Spinal cord (tissue), 10 donors: Measurements from ENCODE around the gene QSOX1. TPM values are rescaled to one million over a fixed set of nuclear protein-coding genes. Genes with fewer than 3 reads are reported as not detected.
A peak's percentile ranks its signal among the peaks of the same experiment; 100 is the strongest.

Experiments
- DNase-seq, 6 donors: peaks; one replicate each; pipeline versions ENCODE4 v3.0.0 to v3.0.0-alpha.2; 2013 to 2015; ENCODE audit warnings: low spot score in 6 of 6, low read depth in 4 of 6
- H3K27ac ChIP-seq: one replicate; pipeline ENCODE4 v1.5.1; 2013; ENCODE audit warnings: low read depth, low read length, control low read depth
- H3K27me3 ChIP-seq: one replicate; pipeline ENCODE4 v1.6.1; 2013; ENCODE audit warnings: low read length; ENCODE audit not compliant: control insufficient read depth, insufficient read depth
- H3K36me3 ChIP-seq: one replicate; pipeline ENCODE4 v1.6.1; 2013; ENCODE audit warnings: low read length; ENCODE audit not compliant: control insufficient read depth, insufficient read depth
- H3K4me1 ChIP-seq: one replicate; pipeline ENCODE4 v1.6.1; 2013; ENCODE audit warnings: low read length; ENCODE audit not compliant: control insufficient read depth, insufficient read depth
- H3K4me3 ChIP-seq: one replicate; pipeline ENCODE4 v1.5.1; 2013; ENCODE audit warnings: low read depth, low read length, control low read depth
- H3K9me3 ChIP-seq: one replicate; pipeline ENCODE4 v1.6.1; 2013; ENCODE audit warnings: low read length; ENCODE audit not compliant: control insufficient read depth, insufficient read depth
- WGBS: methylation state at CpG from one replicate; pipeline ENCODE4 v1.1.5; 2013; ENCODE audit warnings: missing lambda C conversion rate; ENCODE audit not compliant: insufficient coverage; 5-methylcytosine and 5-hydroxymethylcytosine counted together
- polyA plus RNA-seq, 2 donors: library from polyadenylated mRNA; unstranded; fragments of 120-200 nt; gene quantifications; one replicate each; pipeline ENCODE4 v1.2.1, GENCODE V29; 2013; ENCODE audit not compliant: insufficient read length in 2 of 2
- total RNA-seq, 2 donors: library from RNA; depleted of rRNA in 1 of 2; stranded (reverse); fragments of 120-200 nt in 1 of 2; fragments of >200 nt in 1 of 2; gene quantifications; one replicate each; pipeline versions ENCODE4 v1.2.3 to v1.2.4, GENCODE V29; 2013 to 2014
- donor health status: healthy.

Gene QSOX1
- total and polyA plus RNA-seq, 4 donors, result 25.0 to 46.5 (median 32.7) TPM

DNA sequence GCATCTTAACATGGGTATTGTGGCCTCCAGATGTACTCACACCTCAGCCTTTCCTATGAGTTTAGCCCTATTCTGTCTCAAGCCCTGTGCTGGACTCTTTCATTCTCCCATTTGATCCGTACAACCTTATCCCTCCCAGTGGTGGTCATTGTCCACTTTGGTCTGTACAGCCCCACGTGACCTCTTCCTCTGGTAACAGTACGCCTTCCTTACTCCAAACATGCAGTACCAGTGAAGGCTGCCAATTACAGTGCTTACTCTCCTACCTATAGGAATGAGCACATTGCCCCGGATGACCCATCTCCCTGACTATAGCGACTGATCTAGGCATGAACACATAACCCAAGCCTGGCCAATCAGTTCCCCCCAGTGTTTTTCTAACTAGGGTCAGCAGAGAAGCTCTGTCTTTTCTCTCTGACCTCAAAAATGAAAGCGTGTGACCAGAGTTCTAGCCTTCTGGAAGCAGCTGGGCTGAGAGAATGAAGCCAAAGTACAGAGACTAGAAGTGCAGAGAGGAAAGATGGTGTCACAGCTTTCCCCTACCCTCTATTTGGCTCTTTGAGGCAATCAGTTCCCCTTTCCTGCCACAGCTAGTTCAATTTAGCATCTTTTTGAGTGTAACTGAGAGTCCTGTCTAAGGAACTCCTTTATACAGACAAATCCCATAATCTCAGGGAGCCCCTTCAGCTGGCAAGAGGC, 9.9 kb upstream of the QSOX1 start:
- no peaks in the 10 kb centered on the region for H3K9me3 ChIP-seq
- H3K4me3 ChIP-seq, result no peak overlapping the region
- no peaks in the 10 kb centered on the region for H3K36me3 ChIP-seq
- WGBS, result 63% methylated on average over 5 of the region's 6 CpGs
- no peak for DNase-seq
- H3K27ac ChIP-seq, result no peak overlapping the region
- no peaks in the 10 kb centered on the region for H3K27me3 ChIP-seq
- no peaks in the 10 kb centered on the region for H3K4me1 ChIP-seq

GRCh38 chr1:180145446-180145845, 9.2 kb upstream of the QSOX1 start:
- DNase-seq, result no peak
- H3K9me3 ChIP-seq, result no peaks in the 10 kb centered on the region
- no peak overlapping the region for H3K27ac ChIP-seq
- H3K4me3 ChIP-seq, result no peak overlapping the region
- WGBS, result no CpG with 5 or more reads among the region's 3 CpGs
- no peaks in the 10 kb centered on the region for H3K36me3 ChIP-seq
- no peaks in the 10 kb centered on the region for H3K27me3 ChIP-seq
- no peaks in the 10 kb centered on the region for H3K4me1 ChIP-seq

DNA sequence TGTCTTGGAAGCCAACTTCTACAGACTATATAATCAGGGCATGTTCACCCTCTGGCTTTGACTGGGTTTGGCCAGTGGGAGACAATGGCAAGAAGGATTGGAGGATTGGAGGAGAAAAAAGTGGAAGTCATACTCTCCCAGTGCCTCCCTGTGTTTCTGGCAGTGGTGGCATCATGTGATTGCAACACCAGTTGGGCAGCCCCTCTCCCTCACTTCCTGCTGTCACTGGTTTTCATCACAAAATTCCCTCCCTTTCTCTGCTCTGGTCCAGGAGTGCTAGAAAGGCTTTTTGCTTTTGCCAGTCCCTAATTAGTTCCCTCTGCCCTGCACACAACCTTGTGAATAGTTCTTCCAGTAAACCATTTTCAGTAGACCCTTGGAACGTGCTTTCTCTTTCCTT, 3.7 kb upstream of the QSOX1 start:
- Histone ChIP-seq H3K36me3 (no peaks in the 10 kb centered on the region), H3K9me3 (no peaks in the 10 kb centered on the region), H3K4me1 (peaks cover 12% of the 10 kb centered on the region), H3K27me3 (peaks cover 3% of the 10 kb centered on the region), H3K27ac (no peak overlapping the region), H3K4me3 (no peak overlapping the region)
- whole genome bisulfite sequencing, result no CpG with 5 or more reads among the region's 1 CpG
- no peak for DNase-seq

DNA sequence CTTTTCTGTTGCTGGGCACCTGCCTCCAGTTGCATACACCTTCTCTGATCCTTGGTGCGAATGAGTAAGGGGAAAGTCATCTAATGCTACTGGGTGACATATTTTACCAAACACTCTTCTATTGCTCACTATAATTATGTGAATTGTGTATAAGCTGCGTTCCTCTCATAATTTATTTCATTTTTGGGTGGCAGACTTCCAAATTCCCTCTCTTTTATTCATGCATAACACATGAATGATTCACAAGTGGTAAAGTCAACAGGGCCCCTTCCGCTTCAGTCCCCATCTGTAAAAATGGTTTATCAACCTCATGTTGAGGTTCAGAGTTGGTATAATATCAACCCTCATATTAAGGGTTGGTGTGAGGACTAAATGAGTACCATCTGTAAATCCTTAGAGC, 3.2 kb upstream of the QSOX1 start:
- peaks cover 3% of the 10 kb centered on the region for H3K27me3 ChIP-seq
- no peaks in the 10 kb centered on the region for H3K9me3 ChIP-seq
- peaks cover 12% of the 10 kb centered on the region for H3K4me1 ChIP-seq
- H3K27ac ChIP-seq, result no peak overlapping the region
- H3K4me3 ChIP-seq, result no peak overlapping the region
- WGBS, result no CpG with 5 or more reads among the region's 3 CpGs
- H3K36me3 ChIP-seq, result no peaks in the 10 kb centered on the region
- no peak for DNase-seq

GRCh38 chr1:180152588-180152987, 2.1 kb upstream of the QSOX1 start:
- DNase-seq, result no peak
- Histone ChIP-seq H3K27me3 (peaks cover 3% of the 10 kb centered on the region), H3K9me3 (no peaks in the 10 kb centered on the region), H3K4me1 (peaks cover 12% of the 10 kb centered on the region), H3K27ac (no peak overlapping the region), H3K36me3 (no peaks in the 10 kb centered on the region), H3K4me3 (no peak overlapping the region)
- 89% methylated on average over 3 of the region's 6 CpGs for WGBS

DNA sequence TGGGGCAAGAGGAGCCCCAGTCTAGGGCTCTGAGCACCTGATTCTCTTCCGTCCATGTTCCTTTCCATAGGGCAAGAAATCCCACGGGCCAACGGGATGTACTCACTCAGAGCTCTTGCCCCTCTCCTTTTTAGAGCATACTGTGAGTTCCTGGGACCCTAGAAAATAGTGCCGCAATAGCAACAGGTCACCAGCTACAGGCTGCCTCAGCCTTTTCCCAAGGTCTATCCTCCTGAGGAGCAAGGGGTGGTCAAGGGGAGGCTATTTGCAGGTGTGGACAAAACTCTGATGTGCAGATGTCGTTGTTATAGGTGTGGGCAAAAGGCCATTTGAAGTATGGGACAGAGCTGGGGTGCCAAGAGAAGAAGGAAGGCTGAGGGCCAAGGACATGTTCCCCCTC, 1.6 kb upstream of the QSOX1 start:
- peaks cover 3% of the 10 kb centered on the region for H3K27me3 ChIP-seq
- H3K4me1 ChIP-seq, result peaks cover 12% of the 10 kb centered on the region
- H3K36me3 ChIP-seq, result no peaks in the 10 kb centered on the region
- 100% methylated on average over 4 of the region's 5 CpGs for WGBS
- no peak overlapping the region for H3K27ac ChIP-seq
- no peaks in the 10 kb centered on the region for H3K9me3 ChIP-seq
- H3K4me3 ChIP-seq, result no peak overlapping the region
- no peak for DNase-seq

DNA sequence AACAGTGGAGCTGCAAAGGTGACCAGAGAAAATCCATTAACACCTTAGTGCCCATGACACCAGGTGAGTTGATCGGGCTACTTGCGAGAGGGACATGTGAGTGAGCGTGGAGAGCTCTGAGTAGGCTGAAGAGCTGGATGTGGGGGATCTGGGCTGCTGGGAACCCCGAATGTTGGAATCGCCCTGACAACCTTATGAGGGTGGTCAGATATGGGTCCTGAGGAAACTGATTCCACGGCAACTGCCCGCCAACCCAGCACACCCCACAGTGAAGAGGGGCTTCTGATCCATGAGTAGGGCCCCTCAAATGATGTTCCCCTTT, 705 bp upstream of the QSOX1 start:
- WGBS, result 10% methylated on average over 7 of the region's 7 CpGs
- H3K27me3 ChIP-seq, result peaks cover 3% of the 10 kb centered on the region
- no peak for DNase-seq
- H3K9me3 ChIP-seq, result no peaks in the 10 kb centered on the region
- peaks cover 12% of the 10 kb centered on the region for H3K4me1 ChIP-seq
- H3K27ac ChIP-seq, result peak overlapping the region; percentile 78
- H3K4me3 ChIP-seq, result peak overlapping the region; percentile 84
- H3K36me3 ChIP-seq, result no peaks in the 10 kb centered on the region

GRCh38 chr1:180155182-180155682, 563 bp downstream of the QSOX1 start:
- Histone ChIP-seq H3K36me3 (no peaks in the 10 kb centered on the region), H3K4me3 (peak overlapping the region; percentile 55), H3K9me3 (no peaks in the 10 kb centered on the region), H3K4me1 (peaks cover 12% of the 10 kb centered on the region), H3K27me3 (peaks cover 3% of the 10 kb centered on the region), H3K27ac (no peak overlapping the region)
- WGBS, result 1% methylated on average over 27 of the region's 29 CpGs
- DNase-seq, result peak in 2 of 6 donors; percentile 50 to 68

GRCh38 chr1:180156201-180156600, 1.5 kb downstream of the QSOX1 start:
- WGBS, result 80% methylated on average over 2 of the region's 4 CpGs
- DNase-seq, result peak in 1 of 6 donors; percentile 3
- Histone ChIP-seq H3K4me3 (no peak overlapping the region), H3K27ac (no peak overlapping the region), H3K27me3 (peaks cover 3% of the 10 kb centered on the region), H3K4me1 (peaks cover 12% of the 10 kb centered on the region), H3K36me3 (no peaks in the 10 kb centered on the region), H3K9me3 (no peaks in the 10 kb centered on the region)

DNA sequence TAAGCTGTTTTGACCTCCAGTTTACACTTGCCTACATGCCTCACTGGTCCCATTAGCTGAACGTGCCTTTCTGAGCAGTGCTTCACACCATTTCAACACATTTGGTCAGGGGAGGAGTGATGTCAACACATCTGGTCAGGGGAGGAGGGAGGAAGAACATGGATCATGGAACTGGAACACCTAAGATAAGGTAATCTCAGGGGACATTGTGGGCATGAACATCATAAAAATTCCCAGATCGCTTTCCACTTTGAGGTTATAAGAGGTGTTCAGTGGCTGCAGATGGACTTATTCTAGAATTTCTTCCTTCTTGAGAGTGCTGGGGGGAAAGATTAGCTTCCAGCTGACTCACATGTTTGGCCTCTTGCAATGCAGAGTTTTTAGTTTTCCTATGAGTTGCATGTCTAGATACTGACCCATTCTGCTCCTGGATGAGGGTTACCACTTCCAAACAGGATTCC, 2.0 kb downstream of the QSOX1 start:
- no peaks in the 10 kb centered on the region for H3K36me3 ChIP-seq

More for the DNA sequence above, 2.0 kb downstream of the QSOX1 start:
- DNase-seq, result no peak
- Histone ChIP-seq H3K27me3 (peaks cover 3% of the 10 kb centered on the region), H3K4me1 (peaks cover 12% of the 10 kb centered on the region), H3K9me3 (no peaks in the 10 kb centered on the region), H3K4me3 (no peak overlapping the region), H3K27ac (no peak overlapping the region)
- WGBS, result 100% methylated on average over 1 of the region's 2 CpGs
